HUES48 (cell line): ENCODE measurements around the gene UBE2D3.

Source experiments
- H3K27ac ChIP-seq: one replicate; pipeline ENCODE4 v1.7.0; 2013; ENCODE audit warnings: low read depth, low read length, inconsistent platforms
- H3K27me3 ChIP-seq: 2 replicates; pipeline ENCODE4 v1.6.1; 2013; ENCODE audit warnings: mild to moderate bottlenecking, low read length; ENCODE audit not compliant: control insufficient read depth, insufficient read depth
- H3K36me3 ChIP-seq: 2 replicates; pipeline ENCODE4 v1.6.1; 2013; ENCODE audit warnings: low read length; ENCODE audit not compliant: control insufficient read depth, insufficient read depth
- H3K4me1 ChIP-seq: 2 replicates; pipeline ENCODE4 v1.6.1; 2013; ENCODE audit warnings: mild to moderate bottlenecking, low read length; ENCODE audit not compliant: control insufficient read depth, insufficient read depth
- H3K4me3 ChIP-seq: 2 replicates; pipeline ENCODE4 v1.5.1; 2013; ENCODE audit warnings: mild to moderate bottlenecking, low read depth, low read length
- H3K9ac ChIP-seq: 2 replicates; pipeline ENCODE4 v1.6.1; 2013; ENCODE audit warnings: mild to moderate bottlenecking, low read depth, low read length, moderate library complexity
- H3K9me3 ChIP-seq: 2 replicates; pipeline ENCODE4 v1.6.1; 2013; ENCODE audit warnings: low read length; ENCODE audit not compliant: control insufficient read depth, insufficient read depth

Gene UBE2D3

GRCh38 chr4:102772738-102773340 is 54.5 kb downstream of the UBE2D3 start:
- H3K9me3 ChIP-seq: no peaks in the 10 kb centered on the region
- no peaks in the 10 kb centered on the region for H3K4me1 ChIP-seq
- no peak overlapping the region for H3K9ac ChIP-seq
- no peaks in the 10 kb centered on the region for H3K27me3 ChIP-seq
- no peak overlapping the region for H3K4me3 ChIP-seq
- H3K27ac ChIP-seq: no peak overlapping the region
- no peaks in the 10 kb centered on the region for H3K36me3 ChIP-seq

GRCh38 chr4:102764901-102765300 is 62.5 kb downstream of the UBE2D3 start:
- Histone ChIP-seq H3K27ac (no peak overlapping the region), H3K36me3 (no peaks in the 10 kb centered on the region), H3K4me3 (no peak overlapping the region), H3K4me1 (peaks cover 5% of the 10 kb centered on the region; the same call in 1 of the 2 replicates), H3K27me3 (no peaks in the 10 kb centered on the region), H3K9me3 (no peaks in the 10 kb centered on the region), H3K9ac (no peak overlapping the region)

- Histone ChIP-seq H3K4me3 (peak overlapping the region; percentile 98), H3K9ac (no peak overlapping the region), H3K27ac (no peak overlapping the region)
Measured at GRCh38 chr4:102761906-102762305, 65.4 kb downstream of the UBE2D3 start.

GRCh38 chr4:102761296-102761701 is 66.1 kb downstream of the UBE2D3 start:
- no peaks in the 10 kb centered on the region for H3K36me3 ChIP-seq
- peak overlapping the region; percentile 64 for H3K27ac ChIP-seq
- no peaks in the 10 kb centered on the region; the same call in 1 of the 2 replicates for H3K27me3 ChIP-seq
- peak overlapping the region; percentile 98 for H3K4me3 ChIP-seq
- H3K9ac ChIP-seq: peak overlapping the region; percentile 68
- peaks cover 18% of the 10 kb centered on the region for H3K4me1 ChIP-seq
- H3K9me3 ChIP-seq: no peaks in the 10 kb centered on the region

More at GRCh38 chr4:102761906-102762305, 65.4 kb downstream of the UBE2D3 start:
- peaks cover 18% of the 10 kb centered on the region for H3K4me1 ChIP-seq
- H3K36me3 ChIP-seq: no peaks in the 10 kb centered on the region
- H3K9me3 ChIP-seq: no peaks in the 10 kb centered on the region
- no peaks in the 10 kb centered on the region; the same call in 1 of the 2 replicates for H3K27me3 ChIP-seq

- Histone ChIP-seq H3K9ac (peak within 1 kb of the TSS; percentile 79), H3K27me3 (no peaks in the 10 kb centered on the region; the same call in 1 of the 2 replicates), H3K4me3 (peak within 1 kb of the TSS; percentile 98), H3K4me1 (peaks cover 18% of the 10 kb centered on the region), H3K27ac (peak within 1 kb of the TSS; percentile 64), H3K36me3 (no peaks in the 10 kb centered on the region), H3K9me3 (no peaks in the 10 kb centered on the region)
Measured at GRCh38 chr4:102760645-102761295, 66.6 kb downstream of the UBE2D3 start, which contains the start of gene MANBA. TSS of gene MANBA (minus strand) at chr4:102760968. CDS start at chr4:102760894, 74 bp downstream.

- peak overlapping the region; percentile 79 for H3K9ac ChIP-seq
- H3K36me3 ChIP-seq: no peaks in the 10 kb centered on the region
- H3K4me1 ChIP-seq: peaks cover 18% of the 10 kb centered on the region
- no peaks in the 10 kb centered on the region for H3K9me3 ChIP-seq
- peak overlapping the region; percentile 98 for H3K4me3 ChIP-seq
- no peaks in the 10 kb centered on the region; the same call in 1 of the 2 replicates for H3K27me3 ChIP-seq
- H3K27ac ChIP-seq: peak overlapping the region; percentile 62
Measured at GRCh38 chr4:102759831-102760644, 67.3 kb downstream of the UBE2D3 start.

- H3K27ac ChIP-seq: no peak overlapping the region
- H3K27me3 ChIP-seq: no peaks in the 10 kb centered on the region; the same call in 1 of the 2 replicates
- H3K36me3 ChIP-seq: no peaks in the 10 kb centered on the region
- peaks cover 18% of the 10 kb centered on the region for H3K4me1 ChIP-seq
- no peaks in the 10 kb centered on the region for H3K9me3 ChIP-seq
- no peak overlapping the region for H3K9ac ChIP-seq
- H3K4me3 ChIP-seq: no peak overlapping the region
Measured at GRCh38 chr4:102758241-102759160, 68.8 kb downstream of the UBE2D3 start.

GRCh38 chr4:102757681-102758080 is 69.7 kb downstream of the UBE2D3 start:
- Histone ChIP-seq H3K36me3 (peaks cover 5% of the 10 kb centered on the region; the same call in 1 of the 2 replicates), H3K9me3 (no peaks in the 10 kb centered on the region), H3K4me1 (peaks cover 18% of the 10 kb centered on the region), H3K27ac (no peak overlapping the region), H3K4me3 (no peak overlapping the region), H3K27me3 (no peaks in the 10 kb centered on the region; the same call in 1 of the 2 replicates), H3K9ac (no peak overlapping the region)

GRCh38 chr4:102754044-102754443 is 73.3 kb downstream of the UBE2D3 start:
- peaks cover 13% of the 10 kb centered on the region; the same call in 1 of the 2 replicates for H3K36me3 ChIP-seq
- no peaks in the 10 kb centered on the region for H3K9me3 ChIP-seq
- no peak overlapping the region for H3K4me3 ChIP-seq
- peaks cover 5% of the 10 kb centered on the region; the same call in 1 of the 2 replicates for H3K4me1 ChIP-seq
- H3K27me3 ChIP-seq: no peaks in the 10 kb centered on the region
- no peak overlapping the region for H3K9ac ChIP-seq
- H3K27ac ChIP-seq: no peak overlapping the region

- no peaks in the 10 kb centered on the region for H3K9me3 ChIP-seq
- peaks cover 13% of the 10 kb centered on the region; the same call in 1 of the 2 replicates for H3K36me3 ChIP-seq
- no peak overlapping the region for H3K4me3 ChIP-seq
- no peak overlapping the region for H3K27ac ChIP-seq
- no peak overlapping the region for H3K9ac ChIP-seq
- H3K27me3 ChIP-seq: no peaks in the 10 kb centered on the region
- no peaks in the 10 kb centered on the region for H3K4me1 ChIP-seq
Measured at GRCh38 chr4:102751941-102752340, 75.4 kb downstream of the UBE2D3 start.
